Panc1 (cell line): ENCODE measurements around the gene TMEM163. TPM values are rescaled to one million over a fixed set of nuclear protein-coding genes. Genes with fewer than 3 reads are reported as not detected.

Experiments
- ATAC-seq: fragments of 200-7000 bp; cut with Tn5 transposase; 2 replicates; pipeline ENCODE4 v1.9.1; 2020; ENCODE audit warnings: mild to moderate bottlenecking, moderate library complexity
- BruUV-seq: library from RNA; stranded (reverse); fragments of 400-500 nt; replicated peaks from 2 replicates; lab custom pipeline; 2021; lab: Mats Ljungman, UMichigan
- CTCF ChIA-PET: fragments of 300-600 bp; sonication (Branson Sonifier 250); formaldehyde crosslinking; loops from one replicate; lab custom pipeline; 2022; ENCODE audit warnings: antibody characterized with exemption; lab: Charles Lee
- POLR2A ChIA-PET: fragments of 300-600 bp; sonication (Branson Sonifier 250); formaldehyde crosslinking; loops from one replicate; lab custom pipeline; 2022; ENCODE audit warnings: antibody characterized with exemption; lab: Charles Lee
- DNase-seq: peaks from one replicate; pipeline ENCODE4 v3.0.0-alpha.2; 2010; ENCODE audit warnings: low read depth, low spot score
- H3K27ac ChIP-seq: 2 replicates; pipeline ENCODE4 v1.5.1; 2011; ENCODE audit warnings: mild to moderate bottlenecking, low read length, inconsistent platforms
- H3K27me3 ChIP-seq: fragments of 200-500 bp; sonication (Bioruptor generic); 2 replicates; pipeline ENCODE4 v1.6.0; 2014; ENCODE audit warnings: low read length, inconsistent platforms; ENCODE audit not compliant: control insufficient read depth, insufficient read depth
- H3K36me3 ChIP-seq: fragments of 200-500 bp; sonication (Bioruptor generic); 2 replicates; pipeline ENCODE4 v1.5.1; 2014; ENCODE audit warnings: inconsistent platforms, mild to moderate bottlenecking, low read length, moderate library complexity; ENCODE audit not compliant: control insufficient read depth, insufficient read depth
- H3K4me1 ChIP-seq: 2 replicates; pipeline ENCODE4 v1.5.1; 2011; ENCODE audit warnings: inconsistent platforms, mild to moderate bottlenecking, low read length, moderate library complexity; ENCODE audit not compliant: control insufficient read depth, insufficient read depth
- H3K4me3 ChIP-seq, 2 experiments: 2 replicates each; pipeline ENCODE4 v1.5.1; 2011 to 2012; ENCODE audit warnings: low read depth in 2 of 2, low read length in 2 of 2, mild to moderate bottlenecking in 2 of 2, inconsistent platforms in 1 of 2, moderate library complexity in 1 of 2
- H3K9me3 ChIP-seq: fragments of 200-500 bp; sonication (Bioruptor generic); 2 replicates; pipeline ENCODE4 v1.5.1; 2014; ENCODE audit warnings: low read depth, mild to moderate bottlenecking, inconsistent platforms, low read length, moderate library complexity; ENCODE audit not compliant: control insufficient read depth, insufficient read depth
- POLR2AphosphoS5 ChIP-seq: IDR thresholded peaks from 2 replicates; pipeline ENCODE4 v1.6.1; 2012; ENCODE audit warnings: mild to moderate bottlenecking, low read depth, low read length, moderate library complexity
- SIN3A ChIP-seq: IDR thresholded peaks from 2 replicates; pipeline ENCODE4 v1.6.1; 2012; ENCODE audit warnings: low read depth, mild to moderate bottlenecking, low read length, moderate library complexity, borderline replicate concordance; ENCODE audit not compliant: insufficient read depth
- TCF7L2 ChIP-seq: IDR thresholded peaks from 2 replicates; pipeline ENCODE4 v1.6.1; 2011; ENCODE audit warnings: mild to moderate bottlenecking, low read depth, low read length, inconsistent platforms
- in situ Hi-C: cut with HindIII; loops from 2 replicates; pipeline ENCODE4 v1.10.0; 2016; ENCODE audit warnings: low sequenced_read_pairs, low pct_unique_long_range_greater_than_20kb
- intact Hi-C: fragments of 100-400 bp; cut with micrococcal nuclease; formaldehyde crosslinking; loops from one replicate; pipeline ENCODE4 v1.10.0; 2022; ENCODE audit not compliant: unreplicated experiment
- total RNA-seq: library from RNA; stranded (reverse); gene quantifications from one replicate; pipeline ENCODE4 v1.2.1, GENCODE V29; 2021; ENCODE audit not compliant: unreplicated experiment
- TF ChIP-seq, protein P1 (sequence below), 2 experiments: IDR thresholded peaks; 2 replicates each; pipeline ENCODE4 v1.6.1; 2011 to 2012; ENCODE audit warnings: low read depth in 2 of 2, control low read depth in 1 of 2, low read length in 1 of 2, mild to moderate bottlenecking in 1 of 2, moderate library complexity in 1 of 2; ENCODE audit not compliant: insufficient read depth in 1 of 2
- TF ChIP-seq, protein P2 (sequence below): fragments of 450-650 bp; IDR thresholded peaks from 2 replicates; pipeline ENCODE4 v1.5.1; 2017; ENCODE audit warnings: mild to moderate bottlenecking

TMEM163 gene
- total RNA-seq, 1 experiment from 2014 or later, result not detected

DNA sequence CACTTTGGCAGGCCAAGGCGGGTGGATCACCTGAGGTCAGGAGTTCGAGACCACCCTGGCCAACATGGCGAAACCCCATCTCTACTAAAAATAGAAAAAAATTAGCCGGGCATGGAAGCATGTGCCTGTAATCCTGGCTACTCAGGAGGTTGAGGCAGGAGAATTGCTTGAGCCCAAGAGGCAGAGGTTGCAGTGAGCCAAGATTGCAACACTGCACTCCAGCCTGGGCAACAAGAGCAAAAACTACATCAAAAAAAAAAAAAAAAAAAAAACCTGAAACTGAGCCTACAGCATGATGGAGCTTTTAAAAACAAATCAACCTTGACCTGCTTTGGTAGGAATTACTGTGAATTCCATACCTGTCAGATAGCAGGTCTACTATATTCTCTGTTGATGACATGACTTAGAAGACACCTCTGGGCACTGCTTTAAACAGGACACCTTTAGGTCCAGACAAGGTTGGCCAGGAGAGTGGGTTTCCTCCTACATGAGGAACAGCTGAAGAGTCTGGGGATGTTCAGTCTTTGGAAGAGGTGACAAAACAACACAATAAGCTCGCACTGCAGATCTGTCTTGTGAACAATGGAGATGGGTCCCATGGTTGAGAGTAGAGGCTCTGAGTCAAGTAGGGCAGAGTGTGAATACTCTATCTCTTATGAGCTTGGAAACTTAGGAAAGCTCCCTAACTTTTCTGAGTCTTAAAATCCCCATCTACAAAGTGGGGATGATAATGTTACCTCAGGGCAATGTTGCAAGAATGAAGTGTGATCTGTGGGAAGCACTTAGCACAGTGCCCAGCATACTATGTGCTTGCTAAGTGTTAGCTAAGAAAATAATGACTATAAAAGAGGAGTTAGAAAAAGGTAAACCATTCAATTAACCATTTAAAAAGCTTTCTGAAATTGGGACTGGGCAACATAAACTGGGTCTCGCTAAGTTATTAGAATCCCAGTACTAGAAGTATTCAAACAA lies 25.2 kb downstream of the TMEM163 start:
- intact Hi-C loops (no loop called here), in situ Hi-C loops (no loop called here)
- BruUV-seq, result no TSS peak
- Histone ChIP-seq H3K4me1 (no peaks in the 10 kb centered on the region), H3K27me3 (peaks cover 2% of the 10 kb centered on the region; the same call in 1 of the 2 replicates), H3K36me3 (no peaks in the 10 kb centered on the region), H3K9me3 (no peaks in the 10 kb centered on the region), H3K27ac (no peak overlapping the region), H3K4me3 (no peak overlapping the region)
- DNase-seq (no peak), ATAC-seq (no peak)
- CTCF ChIA-PET, result no interaction called here
- TF ChIP-seq TCF7L2 (no peak), SIN3A (no peak), POLR2AphosphoS5 (no peak)
- TF ChIP-seq, protein P1, sequence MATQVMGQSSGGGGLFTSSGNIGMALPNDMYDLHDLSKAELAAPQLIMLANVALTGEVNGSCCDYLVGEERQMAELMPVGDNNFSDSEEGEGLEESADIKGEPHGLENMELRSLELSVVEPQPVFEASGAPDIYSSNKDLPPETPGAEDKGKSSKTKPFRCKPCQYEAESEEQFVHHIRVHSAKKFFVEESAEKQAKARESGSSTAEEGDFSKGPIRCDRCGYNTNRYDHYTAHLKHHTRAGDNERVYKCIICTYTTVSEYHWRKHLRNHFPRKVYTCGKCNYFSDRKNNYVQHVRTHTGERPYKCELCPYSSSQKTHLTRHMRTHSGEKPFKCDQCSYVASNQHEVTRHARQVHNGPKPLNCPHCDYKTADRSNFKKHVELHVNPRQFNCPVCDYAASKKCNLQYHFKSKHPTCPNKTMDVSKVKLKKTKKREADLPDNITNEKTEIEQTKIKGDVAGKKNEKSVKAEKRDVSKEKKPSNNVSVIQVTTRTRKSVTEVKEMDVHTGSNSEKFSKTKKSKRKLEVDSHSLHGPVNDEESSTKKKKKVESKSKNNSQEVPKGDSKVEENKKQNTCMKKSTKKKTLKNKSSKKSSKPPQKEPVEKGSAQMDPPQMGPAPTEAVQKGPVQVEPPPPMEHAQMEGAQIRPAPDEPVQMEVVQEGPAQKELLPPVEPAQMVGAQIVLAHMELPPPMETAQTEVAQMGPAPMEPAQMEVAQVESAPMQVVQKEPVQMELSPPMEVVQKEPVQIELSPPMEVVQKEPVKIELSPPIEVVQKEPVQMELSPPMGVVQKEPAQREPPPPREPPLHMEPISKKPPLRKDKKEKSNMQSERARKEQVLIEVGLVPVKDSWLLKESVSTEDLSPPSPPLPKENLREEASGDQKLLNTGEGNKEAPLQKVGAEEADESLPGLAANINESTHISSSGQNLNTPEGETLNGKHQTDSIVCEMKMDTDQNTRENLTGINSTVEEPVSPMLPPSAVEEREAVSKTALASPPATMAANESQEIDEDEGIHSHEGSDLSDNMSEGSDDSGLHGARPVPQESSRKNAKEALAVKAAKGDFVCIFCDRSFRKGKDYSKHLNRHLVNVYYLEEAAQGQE (IDR thresholded peaks at IDR 0.05; ENCODE audit: insufficient read depth in 1 of 2, low read depth in 2 of 2, low read length in 1 of 2), result no peak
- TF ChIP-seq, protein P2, sequence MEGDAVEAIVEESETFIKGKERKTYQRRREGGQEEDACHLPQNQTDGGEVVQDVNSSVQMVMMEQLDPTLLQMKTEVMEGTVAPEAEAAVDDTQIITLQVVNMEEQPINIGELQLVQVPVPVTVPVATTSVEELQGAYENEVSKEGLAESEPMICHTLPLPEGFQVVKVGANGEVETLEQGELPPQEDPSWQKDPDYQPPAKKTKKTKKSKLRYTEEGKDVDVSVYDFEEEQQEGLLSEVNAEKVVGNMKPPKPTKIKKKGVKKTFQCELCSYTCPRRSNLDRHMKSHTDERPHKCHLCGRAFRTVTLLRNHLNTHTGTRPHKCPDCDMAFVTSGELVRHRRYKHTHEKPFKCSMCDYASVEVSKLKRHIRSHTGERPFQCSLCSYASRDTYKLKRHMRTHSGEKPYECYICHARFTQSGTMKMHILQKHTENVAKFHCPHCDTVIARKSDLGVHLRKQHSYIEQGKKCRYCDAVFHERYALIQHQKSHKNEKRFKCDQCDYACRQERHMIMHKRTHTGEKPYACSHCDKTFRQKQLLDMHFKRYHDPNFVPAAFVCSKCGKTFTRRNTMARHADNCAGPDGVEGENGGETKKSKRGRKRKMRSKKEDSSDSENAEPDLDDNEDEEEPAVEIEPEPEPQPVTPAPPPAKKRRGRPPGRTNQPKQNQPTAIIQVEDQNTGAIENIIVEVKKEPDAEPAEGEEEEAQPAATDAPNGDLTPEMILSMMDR, result no peak
- POLR2A ChIA-PET, result no interaction called here

DNA sequence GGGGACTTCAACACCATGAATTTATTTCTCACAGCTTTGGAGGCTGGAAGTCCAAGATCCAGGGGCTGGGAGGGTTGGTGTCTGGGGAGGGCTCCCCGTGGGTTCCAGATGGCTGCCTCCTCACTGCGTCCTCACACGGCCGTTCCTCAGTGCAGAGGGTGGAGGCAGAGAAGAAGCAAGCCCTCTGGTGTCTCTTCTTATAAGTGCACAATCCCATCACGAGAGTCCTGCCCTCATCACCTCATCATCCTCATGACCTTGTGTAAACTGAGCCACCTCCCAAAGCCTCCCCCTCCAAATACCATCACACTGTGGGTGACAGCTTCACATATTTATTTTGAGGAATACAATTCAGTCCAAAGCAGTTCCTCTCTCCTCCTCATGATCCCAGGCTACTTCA lies 26.3 kb downstream of the TMEM163 start:
- Histone ChIP-seq H3K36me3 (no peaks in the 10 kb centered on the region), H3K4me3 (no peak overlapping the region), H3K9me3 (no peaks in the 10 kb centered on the region), H3K4me1 (no peaks in the 10 kb centered on the region), H3K27me3 (peaks cover 2% of the 10 kb centered on the region; the same call in 1 of the 2 replicates), H3K27ac (no peak overlapping the region)
- intact Hi-C loops (no loop called here), in situ Hi-C loops (no loop called here)
- ChIA-PET CTCF (no interaction called here), POLR2A (no interaction called here)
- no peak for DNase-seq
- BruUV-seq, result no TSS peak
- no peak for ATAC-seq
- no peak for TF ChIP-seq TCF7L2
- TF ChIP-seq, protein P1 (IDR thresholded peaks at IDR 0.05; ENCODE audit: insufficient read depth in 1 of 2, low read depth in 2 of 2, low read length in 1 of 2), result no peak
- TF ChIP-seq POLR2AphosphoS5, result no peak
- TF ChIP-seq SIN3A, result no peak
- TF ChIP-seq, protein P2, result no peak
